Mucosa of descending colon (tissue), 3 donors: ENCODE results near the gene TOR1B. TPM values are rescaled to one million over a fixed set of nuclear protein-coding genes. Genes with fewer than 3 reads are reported as not detected.

Source experiments
- ATAC-seq: fragments of 200-7000 bp; cut with Tn5 transposase; one replicate; pipeline ENCODE4 v1.9.1; 2020; ENCODE audit warnings: mild to moderate bottlenecking, moderate library complexity
- DNase-seq, 3 donors: peaks; one replicate each; pipeline ENCODE4 v3.0.0-alpha.2; 2020
- H3K36me3 ChIP-seq: fragments of 200-600 bp; one replicate; pipeline ENCODE4 v1.8.0; 2021; ENCODE audit warnings: low read depth, mild to moderate bottlenecking
- H3K4me1 ChIP-seq: fragments of 200-600 bp; one replicate; pipeline ENCODE4 v1.8.0; 2021; ENCODE audit warnings: low read depth, mild to moderate bottlenecking
- H3K4me3 ChIP-seq: fragments of 200-600 bp; one replicate; pipeline ENCODE4 v1.8.0; 2021; ENCODE audit warnings: mild to moderate bottlenecking
- H3K9me3 ChIP-seq: fragments of 200-600 bp; one replicate; pipeline ENCODE4 v1.8.0; 2021; ENCODE audit warnings: mild to moderate bottlenecking
- intact Hi-C, 2 donors: fragments of 100-400 bp; cut with DNase I in 1 of 2; cut with micrococcal nuclease in 1 of 2; formaldehyde crosslinking; loops; one replicate each; pipeline versions ENCODE4 v1.11.0 to v1.11.1; 2022; cut with DNase I, micrococcal nuclease
- total RNA-seq, 3 donors: library from RNA; stranded (reverse); fragmentation: NEBNext Ultra II Directional in 2 of 3; extraction: Animal tissue kit (Norgen Biotek cat#: 25700) in 2 of 3; gene quantifications; one replicate each; pipeline versions ENCODE4 v1.2.1 to v1.2.4, GENCODE V29; 2021 to 2023
- TF ChIP-seq, protein P1 (sequence below): fragments of 200-600 bp; IDR thresholded peaks from one replicate; pipeline ENCODE4 v1.8.0; 2022; ENCODE audit warnings: antibody characterized with exemption, mild to moderate bottlenecking
- donor health status: DM: no; HTN: no; CAD: no; lungs with moderate emphysema.
- donor health status: DM: no; HTN: no; CAD: no.
- donor health status: DM: no; HTN: yes; CAD: no.

Gene TOR1B
- total RNA-seq, 3 donors from 2014 or later, result 37.3 to 63.5 (median 49.2) TPM

GRCh38 chr9:129812385-129812784, 9.4 kb downstream of the TOR1B start:
- TF ChIP-seq, protein P1, sequence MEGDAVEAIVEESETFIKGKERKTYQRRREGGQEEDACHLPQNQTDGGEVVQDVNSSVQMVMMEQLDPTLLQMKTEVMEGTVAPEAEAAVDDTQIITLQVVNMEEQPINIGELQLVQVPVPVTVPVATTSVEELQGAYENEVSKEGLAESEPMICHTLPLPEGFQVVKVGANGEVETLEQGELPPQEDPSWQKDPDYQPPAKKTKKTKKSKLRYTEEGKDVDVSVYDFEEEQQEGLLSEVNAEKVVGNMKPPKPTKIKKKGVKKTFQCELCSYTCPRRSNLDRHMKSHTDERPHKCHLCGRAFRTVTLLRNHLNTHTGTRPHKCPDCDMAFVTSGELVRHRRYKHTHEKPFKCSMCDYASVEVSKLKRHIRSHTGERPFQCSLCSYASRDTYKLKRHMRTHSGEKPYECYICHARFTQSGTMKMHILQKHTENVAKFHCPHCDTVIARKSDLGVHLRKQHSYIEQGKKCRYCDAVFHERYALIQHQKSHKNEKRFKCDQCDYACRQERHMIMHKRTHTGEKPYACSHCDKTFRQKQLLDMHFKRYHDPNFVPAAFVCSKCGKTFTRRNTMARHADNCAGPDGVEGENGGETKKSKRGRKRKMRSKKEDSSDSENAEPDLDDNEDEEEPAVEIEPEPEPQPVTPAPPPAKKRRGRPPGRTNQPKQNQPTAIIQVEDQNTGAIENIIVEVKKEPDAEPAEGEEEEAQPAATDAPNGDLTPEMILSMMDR, result no peak
- Histone ChIP-seq H3K36me3 (no peaks in the 10 kb centered on the region), H3K4me1 (peaks cover 33% of the 10 kb centered on the region), H3K9me3 (no peaks in the 10 kb centered on the region), H3K4me3 (no peak overlapping the region)
- intact Hi-C loops, result no loop called here
- DNase-seq (peak; percentile 62 to 73 (median 69)), ATAC-seq (peak; percentile 57)

GRCh38 chr9:129813661-129814060, 10.7 kb downstream of the TOR1B start:
- DNase-seq, result no peak
- Histone ChIP-seq H3K36me3 (no peaks in the 10 kb centered on the region), H3K4me3 (no peak overlapping the region), H3K4me1 (peaks cover 33% of the 10 kb centered on the region), H3K9me3 (no peaks in the 10 kb centered on the region)
- ATAC-seq, result no peak
- TF ChIP-seq, protein P1, result no peak
- intact Hi-C loops, result no loop called here

DNA sequence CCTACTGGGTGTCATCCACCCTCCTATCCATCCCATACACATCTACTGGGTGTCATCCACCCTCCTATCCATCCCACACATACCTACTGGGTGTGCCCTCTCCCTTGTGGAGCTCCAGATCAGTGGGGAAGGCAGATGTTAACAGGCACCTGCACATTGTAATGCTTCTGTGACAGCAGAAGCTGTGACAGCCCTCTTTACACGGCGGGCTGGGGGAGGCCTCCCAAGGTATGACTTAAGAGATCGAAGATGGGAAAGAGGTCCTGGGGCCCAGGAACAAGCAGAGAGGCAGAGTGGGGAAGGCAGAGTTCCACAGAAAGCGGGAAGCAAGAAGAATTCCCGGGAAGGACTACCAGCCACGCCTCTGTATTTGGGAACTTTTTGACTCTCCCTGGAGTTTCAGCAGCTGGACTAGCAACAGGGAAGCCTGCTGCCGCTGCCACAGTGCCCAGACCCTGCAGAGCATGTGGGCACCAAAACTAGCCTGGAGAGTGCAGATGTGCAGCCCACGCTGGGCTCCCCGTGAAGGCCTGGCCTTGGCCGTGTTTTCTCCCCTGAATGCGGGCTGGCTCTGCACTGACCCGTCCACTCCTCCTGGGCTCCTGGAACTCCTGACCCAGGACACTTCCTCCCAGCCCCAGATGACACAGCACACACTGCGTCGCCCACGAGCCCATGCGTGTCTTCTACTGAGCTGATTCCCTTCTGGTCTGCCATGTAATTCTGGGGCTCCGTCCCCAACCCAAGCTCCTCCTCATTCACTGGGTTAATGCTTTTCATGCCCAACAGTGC, 11.6 kb downstream of the TOR1B start:
- H3K36me3 ChIP-seq, result no peaks in the 10 kb centered on the region
- DNase-seq, result no peak

GRCh38 chr9:129815278-129815677, 12.3 kb downstream of the TOR1B start:
- DNase-seq (no peak), ATAC-seq (no peak)
- Histone ChIP-seq H3K9me3 (no peaks in the 10 kb centered on the region), H3K4me3 (no peak overlapping the region), H3K4me1 (peaks cover 25% of the 10 kb centered on the region), H3K36me3 (no peaks in the 10 kb centered on the region)
- TF ChIP-seq, protein P1, result no peak
- intact Hi-C loops, result no loop called here

More for the DNA sequence above, 11.6 kb downstream of the TOR1B start:
- intact Hi-C loops, result no loop called here
- no peaks in the 10 kb centered on the region for H3K9me3 ChIP-seq
- H3K4me3 ChIP-seq, result no peak overlapping the region
- TF ChIP-seq, protein P1, result no peak
- ATAC-seq, result no peak
- peaks cover 32% of the 10 kb centered on the region for H3K4me1 ChIP-seq

- intact Hi-C loops, result no loop called here
These were observed 13.8 kb downstream of the TOR1B start for GRCh38 chr9:129816501-129817435.

More at GRCh38 chr9:129816501-129817435, 13.8 kb downstream of the TOR1B start:
- Histone ChIP-seq H3K4me1 (peaks cover 16% of the 10 kb centered on the region), H3K9me3 (no peaks in the 10 kb centered on the region), H3K36me3 (no peaks in the 10 kb centered on the region), H3K4me3 (no peak overlapping the region)
- TF ChIP-seq, protein P1, result no peak
- ATAC-seq (no peak), DNase-seq (peak in 1 of 3 donors; percentile 15)
